ENCODE data around the gene INTS12.

INTS12 gene

DNA sequence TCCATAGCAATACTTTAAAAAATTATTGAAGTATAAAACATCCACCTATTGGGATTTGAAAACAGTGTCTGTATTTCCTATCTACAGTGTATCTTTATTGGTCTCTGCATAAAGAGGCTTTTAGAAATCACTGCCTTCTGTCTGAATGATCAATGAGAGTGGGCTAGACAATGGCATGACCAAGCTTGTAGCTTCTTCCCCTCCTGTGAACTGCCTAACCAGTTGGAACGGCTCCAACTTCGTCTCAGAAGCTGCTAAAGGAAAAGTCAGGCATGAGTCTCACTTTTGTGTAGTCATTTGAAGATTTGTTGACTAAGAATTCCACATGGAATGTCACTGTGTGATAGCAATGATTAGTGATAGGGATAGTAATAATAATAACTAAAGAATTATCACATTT lies 64.2 kb downstream of the INTS12 start:
- TF ChIP-seq, protein P1, sequence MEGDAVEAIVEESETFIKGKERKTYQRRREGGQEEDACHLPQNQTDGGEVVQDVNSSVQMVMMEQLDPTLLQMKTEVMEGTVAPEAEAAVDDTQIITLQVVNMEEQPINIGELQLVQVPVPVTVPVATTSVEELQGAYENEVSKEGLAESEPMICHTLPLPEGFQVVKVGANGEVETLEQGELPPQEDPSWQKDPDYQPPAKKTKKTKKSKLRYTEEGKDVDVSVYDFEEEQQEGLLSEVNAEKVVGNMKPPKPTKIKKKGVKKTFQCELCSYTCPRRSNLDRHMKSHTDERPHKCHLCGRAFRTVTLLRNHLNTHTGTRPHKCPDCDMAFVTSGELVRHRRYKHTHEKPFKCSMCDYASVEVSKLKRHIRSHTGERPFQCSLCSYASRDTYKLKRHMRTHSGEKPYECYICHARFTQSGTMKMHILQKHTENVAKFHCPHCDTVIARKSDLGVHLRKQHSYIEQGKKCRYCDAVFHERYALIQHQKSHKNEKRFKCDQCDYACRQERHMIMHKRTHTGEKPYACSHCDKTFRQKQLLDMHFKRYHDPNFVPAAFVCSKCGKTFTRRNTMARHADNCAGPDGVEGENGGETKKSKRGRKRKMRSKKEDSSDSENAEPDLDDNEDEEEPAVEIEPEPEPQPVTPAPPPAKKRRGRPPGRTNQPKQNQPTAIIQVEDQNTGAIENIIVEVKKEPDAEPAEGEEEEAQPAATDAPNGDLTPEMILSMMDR (IDR thresholded peaks at IDR 0.05) = no peak
- no peak for DNase-seq (ENCODE audit: low spot score)

GRCh38 chr4:105641845-105642244 lies 66.6 kb downstream of the INTS12 start:
- DNase-seq (ENCODE audit: low spot score) = no peak
- H3K4me3 ChIP-seq = no peak overlapping the region
- TF ChIP-seq, protein P1 (IDR thresholded peaks at IDR 0.05) = no peak

More for the DNA sequence above, 64.2 kb downstream of the INTS12 start:
- Histone ChIP-seq H3K4me3 (no peak overlapping the region), H3K27ac (no peak overlapping the region)

DNA sequence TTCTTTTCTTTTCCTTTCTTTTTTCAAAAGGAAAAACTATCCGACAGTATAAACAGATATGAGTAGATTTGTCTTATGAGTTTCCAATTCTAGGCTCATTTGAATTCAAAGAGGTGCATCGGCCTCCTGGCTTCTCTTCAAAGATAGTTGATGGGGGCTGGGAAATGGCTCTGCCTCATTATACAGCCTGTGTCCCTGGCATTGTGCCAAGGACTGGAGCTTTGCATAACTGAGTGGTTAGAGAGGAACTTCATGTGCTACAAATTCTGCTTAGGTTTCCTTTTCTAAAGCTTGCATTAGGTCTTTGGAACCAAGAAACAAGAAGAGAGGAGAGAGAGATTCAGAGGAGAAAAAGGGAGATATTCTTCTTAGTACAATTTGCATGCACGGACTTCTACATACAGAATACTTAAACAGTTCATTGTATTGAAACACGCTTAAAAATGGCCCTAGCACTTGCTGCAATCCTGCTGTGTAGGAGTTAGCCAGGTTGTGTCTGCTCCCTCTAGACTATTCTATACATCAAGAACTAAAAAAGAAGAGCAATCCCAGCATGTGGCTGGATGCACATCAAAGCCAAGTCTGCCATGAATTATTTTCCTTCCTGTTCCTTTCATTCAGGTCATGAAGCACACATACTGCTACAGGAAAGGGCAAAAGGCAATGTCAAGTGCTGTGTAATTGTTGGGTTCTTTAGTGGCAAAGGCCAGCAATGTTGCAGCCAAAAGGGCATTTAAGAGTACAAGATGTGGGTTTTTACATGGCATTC lies 70.9 kb downstream of the INTS12 start:
- TF ChIP-seq, protein P1 (IDR thresholded peaks at IDR 0.05) = no peak
- H3K4me3 ChIP-seq = no peak overlapping the region
- no peak for DNase-seq (ENCODE audit: low spot score)
- no peak overlapping the region for H3K27ac ChIP-seq

More at GRCh38 chr4:105641845-105642244, 66.6 kb downstream of the INTS12 start:
- no peak overlapping the region for H3K27ac ChIP-seq

- DNase-seq (ENCODE audit: low spot score) = no peak
- TF ChIP-seq, protein P1 (IDR thresholded peaks at IDR 0.05) = no peak
- Histone ChIP-seq H3K4me3 (no peak overlapping the region), H3K27ac (no peak overlapping the region)
Observed at GRCh38 chr4:105634402-105635080, 73.9 kb downstream of the INTS12 start.

- TF ChIP-seq, protein P1 (IDR thresholded peaks at IDR 0.05) = no peak
- H3K4me3 ChIP-seq = no peak overlapping the region
- no peak for DNase-seq (ENCODE audit: low spot score)
- no peak overlapping the region for H3K27ac ChIP-seq
Observed at GRCh38 chr4:105633241-105633640, 75.2 kb downstream of the INTS12 start.
